Measurements from ENCODE around the gene SMARCA2.
A peak's percentile ranks its signal among the peaks of the same experiment; 100 is the strongest.

Gene SMARCA2

GRCh38 chr9:2015581-2016407 is 647 bp downstream of the SMARCA2 start:
- peak; percentile 29 to 36 for DNase-seq (ENCODE audit: low read depth in 1 of 2, low spot score in 1 of 2)

GRCh38 chr9:2016408-2017330 is 1.5 kb downstream of the SMARCA2 start:
- DNase-seq (ENCODE audit: low read depth in 1 of 2, low spot score in 1 of 2): peak; percentile 44 to 49

GRCh38 chr9:2017331-2018161 is 2.4 kb downstream of the SMARCA2 start:
- peak; percentile 49 to 51 for DNase-seq (ENCODE audit: low read depth in 1 of 2, low spot score in 1 of 2)

GRCh38 chr9:2018162-2018643 is 3.1 kb downstream of the SMARCA2 start:
- no peak for DNase-seq (ENCODE audit: low read depth in 1 of 2, low spot score in 1 of 2)

- DNase-seq (ENCODE audit: low read depth in 1 of 2, low spot score in 1 of 2): no peak
Measured at GRCh38 chr9:2018764-2019558, 3.8 kb downstream of the SMARCA2 start.

- no peak for DNase-seq (ENCODE audit: low read depth in 1 of 2, low spot score in 1 of 2)
Measured at GRCh38 chr9:2019723-2020122, 4.6 kb downstream of the SMARCA2 start.

GRCh38 chr9:2021731-2022130 is 6.6 kb downstream of the SMARCA2 start:
- DNase-seq (ENCODE audit: low read depth in 1 of 2, low spot score in 1 of 2): no peak

- DNase-seq (ENCODE audit: low read depth in 1 of 2, low spot score in 1 of 2): no peak
Measured at GRCh38 chr9:2022560-2022959, 7.4 kb downstream of the SMARCA2 start.

- DNase-seq (ENCODE audit: low read depth in 1 of 2, low spot score in 1 of 2): no peak
Measured at GRCh38 chr9:2023042-2023441, 7.9 kb downstream of the SMARCA2 start.

- DNase-seq (ENCODE audit: low read depth in 1 of 2, low spot score in 1 of 2): no peak
Measured at GRCh38 chr9:2023532-2023931, 8.4 kb downstream of the SMARCA2 start.

GRCh38 chr9:2024888-2025782 is 10.0 kb downstream of the SMARCA2 start:
- DNase-seq (ENCODE audit: low read depth in 1 of 2, low spot score in 1 of 2): no peak

GRCh38 chr9:2026220-2026997 is 11.3 kb downstream of the SMARCA2 start:
- no peak for DNase-seq (ENCODE audit: low read depth in 1 of 2, low spot score in 1 of 2)

GRCh38 chr9:2027543-2028160 is 12.5 kb downstream of the SMARCA2 start:
- no peak for DNase-seq (ENCODE audit: low read depth in 1 of 2, low spot score in 1 of 2)

GRCh38 chr9:2028888-2029287 is 13.7 kb downstream of the SMARCA2 start:
- no peak for DNase-seq (ENCODE audit: low read depth in 1 of 2, low spot score in 1 of 2)

GRCh38 chr9:2029666-2030170 is 14.6 kb downstream of the SMARCA2 start:
- DNase-seq (ENCODE audit: low read depth in 1 of 2, low spot score in 1 of 2): no peak

- DNase-seq (ENCODE audit: low read depth in 1 of 2, low spot score in 1 of 2): no peak
Measured at GRCh38 chr9:2032234-2032633, 17.1 kb downstream of the SMARCA2 start.

GRCh38 chr9:2036844-2037243 is 21.7 kb downstream of the SMARCA2 start:
- no peak for DNase-seq (ENCODE audit: low read depth in 1 of 2, low spot score in 1 of 2)
